Activated T-cell treated with anti-CD3 and anti-CD28 coated beads, Interleukin-2, amount 50 U/mL, for 1 hour (primary cell): ENCODE data around the gene COX7A2L.

ENCODE experiments used
- DNase-seq: peaks from one replicate; pipeline ENCODE4 v3.0.0-alpha.2; 2020

The COX7A2L gene

GRCh38 chr2:42315844-42316470 lies 45.1 kb downstream of the COX7A2L start:
- no peak for DNase-seq

DNA sequence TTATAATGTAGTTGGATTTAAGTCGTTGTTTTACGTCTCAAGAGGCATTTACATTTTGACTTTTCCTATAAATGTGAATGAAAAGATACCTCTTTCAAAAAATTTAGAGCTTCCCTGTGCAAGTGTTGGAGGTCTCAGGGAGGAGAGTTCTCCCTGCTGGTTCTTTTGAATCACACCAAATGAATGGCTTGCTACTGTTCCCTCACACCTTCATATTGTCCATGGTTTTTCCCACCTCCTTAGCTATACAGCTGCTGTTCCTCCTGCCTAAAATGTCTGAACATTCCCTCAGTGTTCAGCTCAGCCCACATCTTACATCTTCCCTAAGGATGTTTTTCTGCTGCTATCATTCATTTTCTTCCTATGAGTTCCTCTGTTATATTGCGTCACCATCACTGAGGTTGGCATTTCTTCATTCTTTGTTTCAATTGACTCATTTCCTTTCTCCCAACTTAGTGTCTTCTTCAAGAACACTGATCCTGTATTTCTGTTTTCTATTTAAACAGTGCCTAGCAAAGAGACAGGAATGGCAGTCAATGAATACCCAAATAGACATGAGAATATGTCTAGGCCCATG lies 46.0 kb downstream of the COX7A2L start:
- DNase-seq = no peak

DNA sequence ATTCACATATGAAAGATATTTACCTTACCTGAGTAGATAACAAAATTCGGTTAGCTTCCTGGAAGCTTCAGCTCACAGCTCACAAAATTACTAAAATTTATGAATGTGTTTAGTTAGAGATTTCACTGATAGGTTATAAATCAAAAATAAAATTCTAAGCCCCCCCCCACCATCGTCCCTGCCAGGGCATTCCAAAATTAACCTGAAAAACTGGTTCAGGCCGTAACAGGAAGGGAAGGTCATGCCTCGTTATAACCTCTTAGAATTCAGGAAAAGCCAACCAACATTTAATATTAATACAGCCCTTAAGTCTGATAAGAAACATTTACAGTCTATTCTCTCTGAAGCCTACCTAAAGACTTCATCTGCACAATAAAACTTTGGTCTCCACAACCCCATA lies 48.9 kb downstream of the COX7A2L start:
- no peak for DNase-seq

DNA sequence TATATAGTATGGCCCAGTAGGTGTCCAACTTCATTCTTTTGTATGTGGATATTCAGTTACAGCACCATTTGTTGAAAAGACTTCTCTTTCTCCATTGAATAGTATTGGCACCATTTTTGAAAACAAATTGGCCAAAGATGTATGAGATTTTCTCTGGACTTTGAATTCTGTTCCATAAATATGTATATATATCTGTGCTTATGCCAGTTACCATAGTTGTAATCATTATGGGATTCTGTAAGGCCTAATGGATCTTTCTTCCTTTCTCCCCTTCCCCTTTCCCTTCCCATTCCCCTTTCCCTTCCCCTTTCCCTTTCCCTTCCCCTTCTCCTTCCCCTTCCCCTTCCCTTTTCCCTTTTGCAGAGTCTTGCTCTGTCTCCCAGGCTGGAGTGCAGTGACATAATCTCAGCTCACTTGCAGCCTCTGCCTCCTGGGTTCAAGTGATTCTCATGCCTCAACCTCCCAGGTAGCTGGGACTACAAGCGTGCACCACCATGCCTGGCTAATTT lies 51.0 kb downstream of the COX7A2L start:
- no peak for DNase-seq

DNA sequence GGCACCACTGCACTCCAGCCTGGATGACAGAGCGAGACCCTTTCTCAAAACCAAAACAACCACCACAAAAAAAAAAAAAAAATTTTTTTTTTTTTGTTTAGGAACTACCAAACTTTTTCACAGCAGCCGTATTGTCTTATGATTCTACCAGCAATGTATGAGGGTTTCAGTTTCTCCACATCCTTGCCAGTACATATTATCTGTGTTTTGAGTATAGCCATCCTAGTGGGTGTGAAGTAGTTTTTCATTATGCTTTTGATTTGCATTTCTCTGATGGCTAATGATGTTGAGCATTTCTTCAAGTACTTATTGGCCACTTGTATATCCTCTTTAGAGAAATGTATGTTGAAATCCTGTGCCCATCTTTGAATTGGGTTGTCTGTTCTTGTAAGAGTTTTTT lies 51.7 kb downstream of the COX7A2L start:
- no peak for DNase-seq

GRCh38 chr2:42307180-42307579 lies 53.8 kb downstream of the COX7A2L start:
- no peak for DNase-seq

- no peak for DNase-seq
Measured at GRCh38 chr2:42304059-42304713, 56.8 kb downstream of the COX7A2L start.

DNA sequence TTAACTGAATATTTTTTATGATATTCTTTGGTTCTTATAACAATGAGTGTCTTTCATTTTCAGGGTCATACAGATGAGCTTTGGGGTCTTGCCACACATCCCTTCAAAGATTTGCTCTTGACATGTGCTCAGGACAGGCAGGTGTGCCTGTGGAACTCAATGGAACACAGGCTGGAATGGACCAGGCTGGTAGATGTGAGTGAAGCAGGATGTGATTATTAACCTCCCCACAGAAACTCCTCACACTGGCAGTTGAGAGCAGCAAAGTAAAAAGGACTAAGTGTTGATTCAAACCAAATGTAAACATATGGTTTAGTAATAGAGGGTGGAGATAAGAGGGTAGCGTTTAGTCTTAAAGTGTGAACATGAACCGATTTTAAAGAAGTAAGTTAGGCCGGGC lies 57.8 kb downstream of the COX7A2L start:
- no peak for DNase-seq

DNA sequence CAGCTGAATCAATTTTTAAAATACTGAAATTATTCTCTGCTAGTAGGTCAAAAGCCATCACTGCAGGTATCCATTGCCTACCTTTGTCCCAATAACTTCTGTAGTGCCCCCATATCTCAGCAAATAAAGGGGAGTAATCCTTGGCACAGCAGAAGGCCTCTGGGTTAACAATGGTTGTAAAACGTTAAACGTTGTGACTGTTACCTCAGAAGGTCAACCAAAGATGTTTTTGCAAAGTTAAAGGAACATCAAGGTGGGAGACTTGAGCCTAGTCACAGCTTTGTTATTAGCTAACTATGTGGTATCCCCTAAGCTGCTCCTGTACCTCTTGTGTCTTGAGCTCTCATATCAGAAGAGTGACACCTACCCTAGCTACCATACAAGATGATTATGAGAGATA lies 60.5 kb downstream of the COX7A2L start:
- DNase-seq = no peak
